WI38 (cell line): ENCODE results near the gene HIKESHI.
A peak's percentile ranks its signal among the peaks of the same experiment; 100 is the strongest.

Experiments
- H3K4me3 ChIP-seq: 2 replicates; pipeline ENCODE4 v1.5.1; 2011; ENCODE audit warnings: low read depth, mild to moderate bottlenecking, control low read depth, low read length
- TF ChIP-seq, protein P1 (sequence below): IDR thresholded peaks from 2 replicates; pipeline ENCODE4 v1.5.1; 2012; ENCODE audit warnings: low read depth, mild to moderate bottlenecking, control low read depth, low read length

The HIKESHI gene

DNA sequence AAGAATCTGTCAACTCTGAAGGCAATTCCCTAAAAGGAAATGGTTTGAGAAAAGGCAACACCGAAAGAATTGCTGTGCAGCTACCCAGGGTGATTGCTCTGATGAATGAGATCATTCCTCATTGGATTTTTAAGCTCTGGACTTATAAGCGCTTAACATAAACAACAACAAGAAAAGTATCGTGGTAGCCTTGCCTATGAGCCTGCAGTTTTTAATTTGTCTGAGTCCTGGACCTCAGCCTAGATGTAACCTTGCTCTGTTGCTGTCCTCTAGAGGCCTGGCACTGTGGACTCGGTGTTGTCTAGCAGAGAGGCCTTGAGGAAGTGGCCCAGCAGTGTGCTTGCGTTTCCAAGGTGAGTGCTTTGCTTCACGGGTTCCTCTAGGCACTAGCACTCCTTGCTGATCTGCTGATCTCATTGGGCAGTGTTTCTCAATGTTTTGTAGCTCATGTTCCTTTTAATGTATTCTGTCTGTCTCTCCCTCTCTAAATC is 93.1 kb downstream of the HIKESHI start:
- TF ChIP-seq, protein P1, sequence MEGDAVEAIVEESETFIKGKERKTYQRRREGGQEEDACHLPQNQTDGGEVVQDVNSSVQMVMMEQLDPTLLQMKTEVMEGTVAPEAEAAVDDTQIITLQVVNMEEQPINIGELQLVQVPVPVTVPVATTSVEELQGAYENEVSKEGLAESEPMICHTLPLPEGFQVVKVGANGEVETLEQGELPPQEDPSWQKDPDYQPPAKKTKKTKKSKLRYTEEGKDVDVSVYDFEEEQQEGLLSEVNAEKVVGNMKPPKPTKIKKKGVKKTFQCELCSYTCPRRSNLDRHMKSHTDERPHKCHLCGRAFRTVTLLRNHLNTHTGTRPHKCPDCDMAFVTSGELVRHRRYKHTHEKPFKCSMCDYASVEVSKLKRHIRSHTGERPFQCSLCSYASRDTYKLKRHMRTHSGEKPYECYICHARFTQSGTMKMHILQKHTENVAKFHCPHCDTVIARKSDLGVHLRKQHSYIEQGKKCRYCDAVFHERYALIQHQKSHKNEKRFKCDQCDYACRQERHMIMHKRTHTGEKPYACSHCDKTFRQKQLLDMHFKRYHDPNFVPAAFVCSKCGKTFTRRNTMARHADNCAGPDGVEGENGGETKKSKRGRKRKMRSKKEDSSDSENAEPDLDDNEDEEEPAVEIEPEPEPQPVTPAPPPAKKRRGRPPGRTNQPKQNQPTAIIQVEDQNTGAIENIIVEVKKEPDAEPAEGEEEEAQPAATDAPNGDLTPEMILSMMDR = no peak
- H3K4me3 ChIP-seq = peak overlapping the region; percentile 34
